Measurements from ENCODE around the gene CCDC142.
"Not testable (repeated sequence)": the region's sequence is repeated elsewhere in the genome, so short reads cannot be mapped to it uniquely, and the experiment has no call there.

The CCDC142 gene

DNA sequence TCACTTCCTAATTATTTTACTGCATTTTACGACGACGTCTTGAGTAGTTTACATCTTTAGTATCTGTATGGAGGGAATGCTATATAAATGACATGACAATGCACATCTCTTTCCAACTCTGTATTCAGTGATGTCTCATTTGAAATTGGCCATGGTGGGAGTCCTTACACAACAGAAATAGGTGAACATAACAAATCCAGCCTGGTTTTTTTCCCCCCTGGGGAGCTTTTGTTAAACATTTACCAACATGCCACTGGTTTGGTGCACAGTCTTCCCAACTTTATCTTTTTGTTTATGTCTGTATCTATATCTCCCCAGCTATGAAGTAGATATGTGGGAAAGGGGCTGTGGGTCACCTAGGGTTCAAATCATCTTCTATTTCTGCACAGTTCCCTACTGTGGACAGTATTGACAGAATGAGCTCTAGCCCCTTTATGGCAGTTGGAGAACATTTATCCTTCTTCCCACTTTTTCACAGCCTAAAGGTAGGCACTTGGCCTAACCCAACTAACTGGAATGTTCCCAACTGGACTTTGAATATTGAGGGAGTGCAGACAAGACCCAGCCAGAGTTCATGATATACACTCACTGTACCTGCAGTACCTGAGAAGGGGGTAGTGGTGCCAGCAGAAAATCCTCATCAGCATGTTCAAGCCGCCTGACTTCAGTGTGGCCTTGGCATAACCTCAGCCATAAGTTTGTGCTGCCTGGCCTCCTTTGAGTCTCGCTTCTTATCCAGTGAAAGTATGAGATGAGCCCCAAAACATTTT lies 35.4 kb downstream of the CCDC142 start:
- no peak for DNase-seq

- no peak for DNase-seq
These were observed 38.1 kb downstream of the CCDC142 start for GRCh38 chr2:74444498-74445318.

DNA sequence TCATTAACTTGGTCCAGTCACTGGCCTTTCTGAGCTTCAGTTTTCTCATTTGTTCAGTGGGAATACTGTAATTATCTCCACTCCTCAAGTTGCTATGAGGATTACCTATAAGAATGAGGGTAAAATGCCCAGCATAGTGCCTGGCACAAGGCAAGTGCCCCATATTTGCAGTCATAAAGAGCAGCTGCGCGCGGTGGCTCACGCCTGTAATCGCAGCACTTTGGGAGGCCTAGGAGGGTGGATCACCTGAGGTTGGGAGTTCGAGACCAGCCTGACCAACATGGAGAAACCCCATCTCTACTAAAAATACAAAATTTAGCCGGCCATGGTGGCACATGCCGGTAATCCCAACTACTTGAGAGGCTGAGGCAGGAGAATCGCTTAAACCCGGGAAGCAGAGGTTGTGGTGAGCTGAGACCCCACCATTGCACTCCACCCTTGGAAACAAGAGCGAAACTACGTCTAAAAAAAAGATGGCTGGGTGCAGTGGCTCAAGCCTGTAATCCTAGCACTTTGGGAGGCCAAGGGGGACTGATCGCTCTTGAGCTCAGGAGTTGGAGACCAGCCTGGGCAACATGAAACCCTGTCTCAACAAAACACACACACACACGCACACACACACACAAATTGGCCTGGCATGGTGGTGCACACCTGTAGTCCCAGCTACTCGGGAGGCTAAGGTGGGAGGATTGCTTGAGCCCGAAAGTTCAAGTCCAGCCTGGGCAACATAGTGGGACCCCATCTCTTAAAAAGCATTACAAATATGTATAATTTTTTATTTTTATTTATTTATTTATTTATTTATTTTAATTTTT lies 40.1 kb downstream of the CCDC142 start:
- not testable (repeated sequence) for DNase-seq

GRCh38 chr2:74441690-74442482 lies 40.9 kb downstream of the CCDC142 start, which contains the start of gene RTKN:
RTKN (minus strand) TSS chr2:74441937; CDS start chr2:74441816, 121 bp downstream.
- peak in 9 of 56 donors; percentile 19 to 58 (median 37) for DNase-seq

DNA sequence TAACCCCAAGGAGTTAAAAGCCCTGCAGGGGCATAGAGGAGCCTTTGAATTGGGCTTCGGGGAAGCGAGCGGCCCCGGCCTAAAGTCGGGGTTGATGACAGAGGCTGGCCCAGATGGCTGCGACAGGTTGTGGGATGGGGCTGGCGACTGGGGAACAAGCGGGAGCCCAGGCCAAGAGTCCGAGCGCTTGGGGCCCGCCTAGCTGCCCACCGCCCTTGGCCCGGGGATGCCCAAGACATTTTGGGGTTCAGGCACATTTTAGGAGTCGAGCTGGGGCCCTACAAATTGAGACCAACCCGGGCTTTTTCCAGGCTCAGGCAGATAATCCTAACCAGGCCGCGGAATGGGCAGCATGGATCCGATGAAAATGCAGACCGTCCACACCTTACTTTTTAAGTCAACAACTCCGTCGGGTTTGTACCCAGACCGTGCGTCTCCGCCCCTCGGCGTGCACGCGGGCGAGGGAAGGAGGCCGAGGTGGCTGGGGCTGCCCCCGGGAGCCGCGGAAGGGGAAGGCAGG lies 41.6 kb downstream of the CCDC142 start:
- DNase-seq: peak in 15 of 56 donors; percentile 24 to 76 (median 49)

DNA sequence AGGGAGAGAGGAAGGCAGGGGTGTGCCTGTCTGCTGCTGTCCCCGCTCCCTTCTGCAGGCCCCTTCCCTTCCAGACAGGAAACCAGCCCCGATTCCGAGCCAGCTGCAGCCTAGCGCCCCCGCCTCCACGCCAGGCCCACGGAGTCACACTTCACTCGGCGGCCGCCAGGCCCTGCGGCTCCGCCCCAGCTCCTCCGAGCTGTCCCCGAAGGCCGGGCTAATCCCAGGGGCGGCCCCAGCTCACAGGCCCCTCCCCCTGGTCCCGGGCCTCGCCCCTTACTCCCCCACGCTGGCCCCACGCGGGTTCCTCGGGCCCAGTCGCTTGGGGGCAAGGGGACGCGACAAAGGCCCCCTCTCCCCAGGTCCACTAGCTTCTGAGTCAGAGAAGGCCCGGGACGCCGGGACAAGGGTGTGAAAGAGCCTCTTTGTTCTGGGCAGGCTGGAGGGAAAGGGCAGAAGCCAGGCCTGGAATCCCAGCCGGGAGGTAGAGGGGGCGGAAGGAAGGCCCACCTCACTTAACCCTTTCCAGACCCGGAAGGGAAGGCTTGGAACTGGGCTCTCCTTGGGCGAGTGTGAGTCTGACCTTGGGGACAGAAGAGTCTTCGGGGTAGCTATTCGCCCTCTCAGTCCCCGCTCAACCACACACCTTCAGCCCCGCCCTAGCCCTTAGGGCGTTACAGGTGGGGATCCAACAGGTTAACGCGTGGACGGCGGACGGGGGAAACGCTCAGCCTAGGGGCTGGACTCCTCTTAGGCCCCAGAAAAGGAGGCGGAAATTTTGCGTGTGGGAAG lies 42.2 kb downstream of the CCDC142 start:
- DNase-seq: peak; percentile 20 to 96 (median 87)

DNA sequence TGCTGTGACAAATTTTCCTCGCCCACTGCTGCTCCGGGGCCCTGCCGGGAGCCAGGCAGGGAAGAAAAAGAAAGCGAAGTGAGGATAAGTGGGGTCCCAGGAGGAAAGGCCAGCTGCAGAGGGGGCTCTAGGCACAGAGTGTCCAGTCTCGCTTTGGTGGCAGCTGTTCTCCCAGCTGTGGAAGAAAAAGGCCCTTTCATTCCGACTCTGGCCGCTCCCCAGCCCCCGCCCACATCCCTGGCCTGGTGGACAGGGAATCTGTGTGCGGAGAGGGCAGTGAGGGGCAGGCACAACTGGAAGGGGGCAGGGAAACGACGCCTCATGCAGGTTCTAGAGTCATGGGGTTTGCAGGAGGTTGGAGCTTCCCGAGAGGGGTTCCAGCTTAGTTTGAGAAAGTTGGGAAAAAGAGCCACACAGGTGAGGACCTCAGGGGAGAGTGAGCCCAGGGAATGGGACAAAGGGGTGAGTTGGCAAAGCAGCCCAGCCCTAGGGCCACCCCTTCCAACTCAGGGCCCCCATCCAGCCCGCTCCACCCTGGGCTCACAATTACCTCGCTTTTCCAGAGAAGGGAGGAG lies 42.9 kb downstream of the CCDC142 start:
- peak in 55 of 56 donors; percentile 17 to 95 (median 88) for DNase-seq

- no peak for DNase-seq
These were observed 43.4 kb downstream of the CCDC142 start for GRCh38 chr2:74439373-74439772.

DNA sequence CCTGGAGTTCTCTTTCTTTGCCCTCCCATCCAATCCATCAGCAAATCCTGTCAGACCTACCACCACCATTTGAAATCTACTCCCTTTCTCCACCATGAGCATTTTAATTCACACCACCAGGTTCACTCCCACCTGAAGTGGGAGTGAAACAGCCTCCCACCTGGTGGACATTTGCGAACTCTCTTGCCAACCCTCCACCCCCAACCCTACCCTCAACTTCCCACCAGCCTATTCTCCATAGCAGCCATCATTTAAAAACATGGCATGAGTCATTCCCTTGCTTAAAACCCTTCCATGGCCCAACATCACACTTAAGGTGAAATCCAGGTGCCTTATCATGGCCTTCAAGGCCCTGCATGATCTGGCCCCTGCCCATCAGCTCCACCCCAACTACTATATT lies 44.5 kb downstream of the CCDC142 start:
- DNase-seq: no peak

GRCh38 chr2:74436848-74437695 lies 45.7 kb downstream of the CCDC142 start:
- DNase-seq: no peak

- no peak for DNase-seq
These were observed 46.5 kb downstream of the CCDC142 start for GRCh38 chr2:74436111-74436805.

GRCh38 chr2:74430502-74430901 lies 52.3 kb downstream of the CCDC142 start:
- no peak for DNase-seq

- no peak for DNase-seq
These were observed 53.0 kb downstream of the CCDC142 start for GRCh38 chr2:74429487-74430451.

DNA sequence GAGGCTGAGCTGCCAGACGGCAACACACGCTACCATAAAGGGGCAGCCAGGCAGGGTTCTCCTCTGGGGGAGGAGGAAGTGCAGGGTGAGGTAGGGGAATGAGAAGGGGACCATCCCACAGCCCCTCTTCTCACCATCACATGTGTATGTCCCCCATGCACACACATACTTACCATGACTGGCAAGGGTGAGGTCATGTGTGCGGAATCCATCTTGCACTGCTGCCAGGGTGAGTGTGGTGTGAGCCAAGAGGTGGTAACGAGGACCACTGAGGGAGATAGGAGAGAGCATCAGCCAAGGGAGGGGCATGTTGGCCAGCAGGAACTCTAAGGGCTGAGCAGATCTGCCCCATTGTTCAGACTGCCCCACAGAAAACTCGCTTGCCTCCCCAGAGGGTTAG lies 54.1 kb downstream of the CCDC142 start:
- no peak for DNase-seq

DNA sequence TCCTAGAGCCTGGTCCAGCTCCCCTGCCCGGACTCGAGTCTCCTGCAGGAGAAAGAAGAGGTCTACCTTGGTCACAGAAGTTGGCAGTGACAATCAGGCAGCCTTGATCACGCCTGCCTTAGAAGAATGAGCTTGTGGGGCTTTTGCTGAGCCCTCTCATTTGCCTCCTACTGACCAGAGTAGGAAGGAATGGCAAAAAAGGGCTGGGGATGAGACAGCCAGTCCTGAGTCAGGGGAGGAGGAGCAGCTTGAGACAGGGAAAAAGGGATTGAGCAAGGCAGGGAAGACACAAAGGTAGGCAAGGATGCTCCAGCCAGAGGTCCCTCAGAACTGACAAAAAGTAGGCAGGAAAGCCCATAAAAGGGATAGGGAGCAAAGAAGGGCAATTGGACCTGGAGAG lies 55.2 kb downstream of the CCDC142 start:
- DNase-seq: no peak

GRCh38 chr2:74426181-74426758 lies 56.5 kb downstream of the CCDC142 start:
- DNase-seq: no peak
